Activated CD4-positive, alpha-beta T cell treated with anti-CD3 and anti-CD28 coated beads, Interleukin-2, amount 50 U/mL, for 24 hours (primary cell): ENCODE results near the gene KLHL35.
A peak's percentile ranks its signal among the peaks of the same experiment; 100 is the strongest.

Experiments used
- DNase-seq, 2 donors: peaks; one replicate each; pipeline ENCODE4 v3.0.0-alpha.2; 2020; ENCODE audit warnings: low read depth in 1 of 2, low spot score in 1 of 2

The KLHL35 gene

GRCh38 chr11:75442161-75442885 lies 9.3 kb upstream of the KLHL35 start:
- DNase-seq: no peak

- DNase-seq: no peak
Measured at GRCh38 chr11:75441804-75442132, 8.8 kb upstream of the KLHL35 start.

GRCh38 chr11:75440960-75441803 lies 8.2 kb upstream of the KLHL35 start:
- no peak for DNase-seq

- no peak for DNase-seq
Measured at GRCh38 chr11:75439495-75440120, 6.6 kb upstream of the KLHL35 start.

- no peak for DNase-seq
Measured at GRCh38 chr11:75439026-75439425, 6.0 kb upstream of the KLHL35 start.

- DNase-seq: no peak
Measured at GRCh38 chr11:75437966-75438659, 5.1 kb upstream of the KLHL35 start.

GRCh38 chr11:75436806-75437205 lies 3.8 kb upstream of the KLHL35 start:
- no peak for DNase-seq

GRCh38 chr11:75435571-75435925 lies 2.5 kb upstream of the KLHL35 start:
- no peak for DNase-seq

- no peak for DNase-seq
Measured at GRCh38 chr11:75434886-75435570, 2.0 kb upstream of the KLHL35 start.

GRCh38 chr11:75434051-75434450 lies 1.0 kb upstream of the KLHL35 start:
- DNase-seq: no peak

- no peak for DNase-seq
Measured at GRCh38 chr11:75433443-75433842, 440 bp upstream of the KLHL35 start.

GRCh38 chr11:75431533-75432525 lies 1.2 kb downstream of the KLHL35 start:
- DNase-seq: no peak

GRCh38 chr11:75430714-75431532 lies 2.1 kb downstream of the KLHL35 start:
- no peak for DNase-seq

- peak; percentile 22 to 37 for DNase-seq
Measured at GRCh38 chr11:75429902-75430713, 2.9 kb downstream of the KLHL35 start.

- DNase-seq: no peak
Measured at GRCh38 chr11:75429641-75429901, 3.4 kb downstream of the KLHL35 start.

GRCh38 chr11:75428989-75429640 lies 3.9 kb downstream of the KLHL35 start:
- no peak for DNase-seq

- peak in 1 of 2 donors; percentile 70 for DNase-seq
Measured at GRCh38 chr11:75428281-75428724, 4.7 kb downstream of the KLHL35 start.

GRCh38 chr11:75427181-75427580 lies 5.8 kb downstream of the KLHL35 start:
- DNase-seq: no peak
